T-helper 2 cell treated with Interferon-gamma antibody and Interleukin-4, amounts not matched to agents 5 μg/mL and 100 μg/mL, for 36 hours (primary cell): ENCODE measurements around the gene EDN2.

ENCODE experiments used
- DNase-seq: peaks from one replicate; pipeline ENCODE4 v3.0.0; 2021; ENCODE audit warnings: low spot score
- H3K27ac Mint-ChIP-seq: one replicate; pipeline ENCODE4 v1.8.0; 2021; ENCODE audit warnings: mild to moderate bottlenecking, mixed read lengths
- H3K27me3 Mint-ChIP-seq: one replicate; pipeline ENCODE4 v1.8.0; 2021; ENCODE audit warnings: low read depth, mixed read lengths
- H3K36me3 Mint-ChIP-seq: one replicate; pipeline ENCODE4 v1.8.0; 2021; ENCODE audit warnings: low read depth, mixed read lengths
- H3K4me1 Mint-ChIP-seq: one replicate; pipeline ENCODE4 v1.8.0; 2021; ENCODE audit warnings: low read depth, mixed read lengths
- H3K4me3 Mint-ChIP-seq: one replicate; pipeline ENCODE4 v1.8.0; 2022; ENCODE audit warnings: mild to moderate bottlenecking, moderate library complexity, mixed read lengths
- H3K9me3 Mint-ChIP-seq: one replicate; pipeline ENCODE4 v1.8.0; 2021; ENCODE audit warnings: mixed read lengths

Gene EDN2

DNA sequence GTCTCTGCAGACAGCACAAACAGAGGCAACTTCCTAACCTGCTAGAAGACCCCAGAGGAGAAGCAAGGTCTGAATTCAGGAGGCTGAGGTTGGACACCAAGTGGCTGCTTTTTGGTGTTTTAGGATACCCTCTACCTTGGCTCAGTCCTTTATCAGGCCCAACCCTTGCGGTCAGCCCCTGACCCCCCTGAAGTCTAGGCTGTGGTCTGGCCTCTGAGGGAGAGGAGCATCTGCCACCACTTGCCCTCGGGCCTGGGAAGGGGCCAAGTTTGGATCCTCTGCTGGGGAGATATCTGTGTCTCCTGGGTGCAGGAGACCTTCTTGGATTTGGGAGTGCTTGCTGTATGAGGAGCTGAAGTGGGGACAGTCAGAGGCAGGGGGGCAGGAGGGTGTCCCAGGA, 21.0 kb downstream of the EDN2 start:
- no peak for DNase-seq
- Mint-ChIP-seq H3K4me3 (no peak overlapping the region), H3K27ac (no peak overlapping the region), H3K36me3 (no peaks in the 10 kb centered on the region), H3K27me3 (peaks cover 7% of the 10 kb centered on the region), H3K4me1 (no peaks in the 10 kb centered on the region), H3K9me3 (no peaks in the 10 kb centered on the region)

DNA sequence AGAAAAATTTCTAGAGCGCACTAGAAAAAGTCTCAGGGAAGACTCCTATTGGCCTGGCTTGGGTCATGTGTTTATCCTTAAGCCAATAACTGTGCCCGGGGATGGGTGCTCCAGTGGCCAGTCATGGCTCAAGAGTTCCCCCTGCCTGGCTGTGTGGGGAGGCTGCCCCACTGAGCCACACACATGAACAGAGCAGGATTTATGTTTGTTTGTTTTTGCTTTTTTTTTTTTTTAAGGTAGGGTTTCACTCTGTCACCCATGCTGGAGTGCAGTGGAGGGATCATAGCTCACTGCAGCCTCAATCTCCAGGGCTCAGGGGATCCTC, 21.8 kb downstream of the EDN2 start:
- Mint-ChIP-seq H3K9me3 (no peaks in the 10 kb centered on the region), H3K36me3 (no peaks in the 10 kb centered on the region), H3K27me3 (peaks cover 7% of the 10 kb centered on the region), H3K4me3 (no peak overlapping the region), H3K4me1 (no peaks in the 10 kb centered on the region), H3K27ac (no peak overlapping the region)
- no peak for DNase-seq

DNA sequence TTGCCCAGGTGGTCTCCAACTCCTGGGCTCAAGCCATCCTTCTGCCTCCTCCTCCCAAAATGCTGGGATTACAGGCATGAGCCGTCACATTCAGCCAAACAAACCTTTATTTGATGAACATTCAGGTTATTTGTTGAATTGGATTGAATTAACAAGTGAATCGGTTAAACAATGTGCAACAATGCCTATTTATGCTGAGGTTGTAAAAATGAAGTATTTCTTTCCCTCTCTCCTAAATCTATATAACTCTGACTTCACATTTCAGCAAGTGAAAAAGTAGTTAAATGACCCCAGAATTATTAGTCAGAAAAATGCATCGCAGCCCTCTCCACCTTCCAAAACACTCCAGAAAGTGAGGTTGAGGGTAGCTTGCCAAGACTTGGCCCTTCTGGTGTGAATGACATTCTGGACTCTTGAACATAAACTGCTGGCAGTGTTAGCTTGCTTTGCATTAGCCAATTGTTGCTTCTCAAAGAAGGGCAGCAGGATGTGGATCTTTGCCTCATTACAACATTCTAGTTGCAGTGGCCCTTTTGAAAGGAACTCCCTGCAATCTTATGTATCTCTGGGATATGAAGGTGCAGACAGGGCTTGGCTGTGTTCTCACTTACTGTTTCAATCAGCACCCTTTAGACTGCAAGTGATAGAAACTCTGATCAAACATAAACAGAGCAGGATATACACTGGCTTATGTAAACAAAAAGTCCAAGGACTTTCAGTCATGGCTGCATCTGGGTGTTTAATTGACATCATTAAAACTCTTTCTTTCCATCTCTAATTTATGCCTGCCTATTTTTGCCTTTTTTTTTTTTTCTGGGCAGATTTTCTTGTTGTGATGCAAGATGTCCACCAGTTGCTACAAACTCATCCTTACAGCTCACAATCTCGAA, 22.4 kb downstream of the EDN2 start:
- no peaks in the 10 kb centered on the region for H3K4me1 Mint-ChIP-seq
- H3K27me3 Mint-ChIP-seq = peaks cover 7% of the 10 kb centered on the region
- no peak for DNase-seq
- no peaks in the 10 kb centered on the region for H3K36me3 Mint-ChIP-seq
- no peak overlapping the region for H3K4me3 Mint-ChIP-seq
- no peaks in the 10 kb centered on the region for H3K9me3 Mint-ChIP-seq
- H3K27ac Mint-ChIP-seq = no peak overlapping the region

DNA sequence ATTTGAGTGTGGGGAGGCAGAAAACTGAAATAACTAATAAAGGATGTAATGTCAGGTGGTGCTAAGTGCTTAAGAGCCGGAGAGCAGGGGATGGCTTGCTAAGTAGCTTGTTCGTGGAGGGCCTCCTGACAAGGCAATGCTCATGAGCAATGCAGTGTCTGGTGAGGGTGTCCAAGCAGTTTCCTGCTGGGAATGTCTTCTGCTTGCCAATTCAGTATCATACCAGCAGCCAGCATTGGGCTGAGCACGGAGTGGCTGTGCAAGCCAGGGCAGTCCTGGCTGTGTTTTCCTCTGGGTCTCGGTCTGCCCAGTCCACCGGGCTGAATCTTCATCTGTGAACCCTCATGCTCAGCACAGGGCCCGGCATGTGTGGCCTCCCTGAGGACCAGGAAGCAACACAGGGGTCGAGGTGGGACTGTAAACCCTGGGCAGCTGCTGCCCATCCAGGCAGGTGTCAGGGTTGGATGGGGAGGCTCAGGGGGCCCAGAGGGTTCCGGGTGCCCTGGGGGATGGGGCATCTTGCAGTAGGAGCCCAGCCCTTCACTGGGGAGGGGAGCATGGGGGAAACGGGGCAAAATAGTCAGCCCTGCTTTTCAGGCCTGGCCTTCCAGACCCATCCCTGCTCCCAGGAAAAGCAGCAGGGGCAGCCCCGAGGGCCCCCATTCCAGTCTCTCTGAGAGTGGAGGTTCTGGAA, 27.5 kb downstream of the EDN2 start:
- Mint-ChIP-seq H3K4me3 (no peak overlapping the region), H3K27me3 (peaks cover 5% of the 10 kb centered on the region), H3K36me3 (no peaks in the 10 kb centered on the region), H3K9me3 (no peaks in the 10 kb centered on the region), H3K27ac (no peak overlapping the region), H3K4me1 (no peaks in the 10 kb centered on the region)
- no peak for DNase-seq

DNA sequence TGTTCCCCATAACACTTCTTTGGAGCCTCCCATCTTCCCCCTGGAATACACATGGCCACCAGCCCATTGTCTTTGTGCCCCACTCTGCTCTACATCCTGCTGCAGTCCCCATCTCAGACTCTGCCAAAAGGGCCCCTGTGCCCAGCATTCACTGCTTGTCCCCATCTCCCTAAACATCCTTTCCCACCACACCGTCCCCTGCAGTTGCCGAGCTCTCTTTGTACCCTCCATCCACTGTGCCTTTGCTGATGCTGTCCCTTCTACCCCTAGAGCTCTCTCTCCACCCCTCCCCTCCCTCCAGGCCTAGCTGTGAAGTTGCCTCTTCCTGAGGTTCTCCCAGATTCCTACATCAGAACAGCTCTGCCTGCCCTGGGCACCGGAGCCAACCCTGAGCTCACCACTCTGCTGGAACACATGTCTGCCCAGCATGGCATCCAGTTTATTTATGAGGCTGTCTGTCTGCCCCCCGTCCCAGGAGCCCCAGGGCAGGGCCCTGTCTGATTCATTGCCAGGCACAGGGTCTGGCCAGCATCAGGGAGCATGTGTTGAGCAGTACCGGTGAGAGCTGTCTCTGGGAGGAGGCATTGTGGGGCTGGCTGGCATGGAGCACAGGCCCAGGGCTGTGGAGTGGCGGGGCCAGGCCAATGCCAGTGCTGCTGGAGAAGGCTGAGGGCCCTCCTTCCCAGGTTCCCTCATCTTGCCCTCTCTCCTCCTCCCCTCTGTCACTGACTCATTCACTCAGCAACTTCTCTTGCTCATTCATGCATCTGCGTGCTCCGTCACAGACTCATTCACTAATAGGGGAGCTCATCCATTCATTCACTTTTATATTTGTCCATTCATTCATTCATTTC, 28.8 kb downstream of the EDN2 start:
- H3K36me3 Mint-ChIP-seq = no peaks in the 10 kb centered on the region
- no peaks in the 10 kb centered on the region for H3K9me3 Mint-ChIP-seq
- no peaks in the 10 kb centered on the region for H3K4me1 Mint-ChIP-seq

DNA sequence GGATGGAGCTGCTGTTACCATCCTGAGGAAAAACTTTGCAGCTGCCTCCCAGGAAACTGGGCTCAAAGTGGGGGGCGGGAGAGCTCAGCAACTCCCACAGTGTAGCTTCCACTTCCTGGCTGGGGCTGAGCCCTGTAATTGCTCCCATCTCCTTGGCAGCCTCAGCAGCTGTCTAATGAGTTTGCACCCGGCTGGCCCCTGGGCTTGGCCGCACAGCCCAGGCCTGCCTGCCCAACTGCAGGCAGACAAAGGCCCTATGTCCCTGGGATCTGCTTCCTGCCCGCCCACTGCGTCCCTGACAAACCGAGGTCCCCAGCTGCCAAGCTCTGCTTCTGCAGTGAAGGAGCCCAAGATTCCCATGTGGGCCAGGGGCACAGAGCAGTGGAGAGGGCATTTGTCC, 30.1 kb downstream of the EDN2 start:
- no peaks in the 10 kb centered on the region for H3K36me3 Mint-ChIP-seq
- DNase-seq = no peak
- H3K4me1 Mint-ChIP-seq = no peaks in the 10 kb centered on the region
- H3K9me3 Mint-ChIP-seq = no peaks in the 10 kb centered on the region
- no peak overlapping the region for H3K4me3 Mint-ChIP-seq
- H3K27me3 Mint-ChIP-seq = peaks cover 3% of the 10 kb centered on the region
- H3K27ac Mint-ChIP-seq = no peak overlapping the region

More for the DNA sequence above, 28.8 kb downstream of the EDN2 start:
- H3K27me3 Mint-ChIP-seq = peaks cover 5% of the 10 kb centered on the region
- no peak overlapping the region for H3K4me3 Mint-ChIP-seq
- no peak for DNase-seq
- no peak overlapping the region for H3K27ac Mint-ChIP-seq

DNA sequence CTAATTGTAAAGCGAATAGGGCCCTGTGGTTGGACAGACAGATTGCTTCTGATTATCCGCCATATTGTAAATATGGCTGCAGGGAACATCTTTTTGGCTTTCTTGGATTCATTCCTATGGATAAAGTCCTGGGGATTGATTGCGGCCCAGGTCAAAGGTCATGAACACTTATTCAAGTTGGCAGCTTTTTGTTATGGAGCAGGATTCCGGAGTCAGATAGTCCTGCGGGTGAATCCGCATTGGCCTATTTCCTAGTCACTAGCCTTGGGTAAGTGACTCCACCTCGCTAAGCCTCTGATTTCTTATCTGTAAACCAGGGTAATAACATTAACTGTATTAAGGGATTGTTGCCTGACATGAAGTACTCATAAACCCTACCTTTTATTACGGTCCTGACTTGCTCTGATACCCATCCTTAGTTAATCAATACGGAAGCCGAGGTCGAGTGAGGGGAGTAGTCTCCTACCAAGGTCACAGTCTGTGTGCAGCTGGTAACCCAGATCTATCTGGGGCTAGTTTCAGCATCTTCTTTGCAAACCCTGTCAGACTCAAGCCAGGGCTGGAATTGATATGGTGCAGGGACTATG, 31.7 kb downstream of the EDN2 start:
- no peak for DNase-seq
- Mint-ChIP-seq H3K27me3 (no peaks in the 10 kb centered on the region), H3K27ac (no peak overlapping the region)

DNA sequence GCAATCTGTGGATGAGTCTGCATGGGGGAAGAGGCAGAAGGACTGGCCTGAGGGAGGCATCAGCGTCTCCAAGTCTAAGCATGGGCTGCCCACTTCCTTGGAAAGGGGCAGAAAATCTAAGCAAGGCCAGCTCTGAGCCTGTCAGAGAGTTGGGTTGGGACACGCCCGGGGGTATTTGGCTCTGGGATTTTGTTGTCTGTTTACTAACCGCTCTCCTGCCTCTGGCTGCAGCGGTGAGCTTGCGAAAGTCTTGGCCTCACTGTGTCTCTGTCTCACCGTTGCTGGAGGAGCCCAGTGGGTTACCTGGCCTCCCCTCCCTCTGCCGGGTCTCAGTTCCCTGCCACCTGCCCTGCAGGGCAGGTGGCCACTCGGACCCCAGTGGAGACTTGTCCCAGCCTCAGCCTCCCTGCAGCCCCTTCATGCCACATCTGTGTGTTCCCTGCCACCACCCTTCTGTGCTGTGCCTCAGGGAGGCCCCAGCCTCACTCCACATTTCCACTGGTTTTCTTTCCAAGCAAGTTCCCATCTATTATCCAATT, 33.7 kb downstream of the EDN2 start:
- no peak overlapping the region for H3K4me3 Mint-ChIP-seq
- H3K27me3 Mint-ChIP-seq = no peaks in the 10 kb centered on the region
- H3K36me3 Mint-ChIP-seq = no peaks in the 10 kb centered on the region
- H3K4me1 Mint-ChIP-seq = no peaks in the 10 kb centered on the region
- no peak for DNase-seq
- no peaks in the 10 kb centered on the region for H3K9me3 Mint-ChIP-seq
- H3K27ac Mint-ChIP-seq = no peak overlapping the region

More for the DNA sequence above, 31.7 kb downstream of the EDN2 start:
- Mint-ChIP-seq H3K4me3 (no peak overlapping the region), H3K4me1 (no peaks in the 10 kb centered on the region), H3K9me3 (no peaks in the 10 kb centered on the region), H3K36me3 (no peaks in the 10 kb centered on the region)

DNA sequence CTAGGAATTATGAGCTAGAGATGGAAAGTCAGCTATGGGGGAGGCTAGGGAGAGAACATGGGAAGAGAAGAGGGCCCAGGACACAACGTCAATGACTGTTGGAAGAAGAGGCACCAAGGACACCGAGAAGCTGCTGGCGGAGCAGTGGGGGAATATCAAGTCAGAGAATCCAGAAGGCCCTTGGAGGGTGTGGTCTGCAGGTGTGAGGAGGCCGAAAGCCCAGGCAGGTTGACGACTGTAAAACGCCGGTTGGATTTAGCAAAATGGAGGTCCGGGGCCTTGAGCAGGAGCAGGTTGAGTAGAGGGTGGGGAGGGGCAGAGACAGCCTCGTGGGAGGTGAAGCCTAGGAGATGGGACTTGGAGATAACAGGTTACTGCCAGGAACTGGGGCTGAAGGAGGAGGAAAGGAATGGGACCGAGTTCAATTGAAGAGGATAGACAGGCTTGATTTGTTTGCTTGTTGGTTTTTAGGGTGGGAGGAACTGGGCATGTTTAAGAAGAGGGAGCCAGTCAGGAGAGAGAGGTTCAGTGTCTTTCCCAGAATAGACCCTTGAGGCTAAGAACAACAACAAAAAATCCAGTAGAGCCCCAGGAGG, 35.1 kb downstream of the EDN2 start:
- Mint-ChIP-seq H3K4me3 (no peak overlapping the region), H3K27me3 (no peaks in the 10 kb centered on the region), H3K27ac (no peak overlapping the region), H3K36me3 (no peaks in the 10 kb centered on the region), H3K9me3 (peaks cover 4% of the 10 kb centered on the region), H3K4me1 (no peaks in the 10 kb centered on the region)
- no peak for DNase-seq

DNA sequence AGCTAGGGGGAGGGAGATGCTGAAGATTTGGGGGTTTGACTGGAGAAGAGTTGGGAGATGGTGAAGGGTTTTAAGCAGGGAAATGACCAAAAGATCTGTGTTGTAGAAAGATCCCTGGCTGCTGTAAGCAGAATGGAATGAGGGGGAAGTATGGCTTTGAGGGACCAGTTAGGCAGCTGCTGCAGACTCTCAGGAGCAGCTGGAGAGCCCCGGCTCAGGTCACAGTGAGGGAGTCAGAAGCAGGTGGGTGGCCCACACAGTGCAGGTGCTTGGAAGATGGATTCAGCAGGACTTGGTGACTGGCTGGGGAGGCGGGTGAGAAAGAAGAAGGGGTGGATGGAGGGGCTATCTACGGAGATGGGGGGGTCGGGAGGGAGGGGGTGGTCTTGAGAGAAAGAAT, 35.7 kb downstream of the EDN2 start:
- H3K4me3 Mint-ChIP-seq = no peak overlapping the region
- no peaks in the 10 kb centered on the region for H3K27me3 Mint-ChIP-seq
- no peak for DNase-seq
- peaks cover 6% of the 10 kb centered on the region for H3K9me3 Mint-ChIP-seq
- no peak overlapping the region for H3K27ac Mint-ChIP-seq
- no peaks in the 10 kb centered on the region for H3K36me3 Mint-ChIP-seq
- H3K4me1 Mint-ChIP-seq = no peaks in the 10 kb centered on the region

DNA sequence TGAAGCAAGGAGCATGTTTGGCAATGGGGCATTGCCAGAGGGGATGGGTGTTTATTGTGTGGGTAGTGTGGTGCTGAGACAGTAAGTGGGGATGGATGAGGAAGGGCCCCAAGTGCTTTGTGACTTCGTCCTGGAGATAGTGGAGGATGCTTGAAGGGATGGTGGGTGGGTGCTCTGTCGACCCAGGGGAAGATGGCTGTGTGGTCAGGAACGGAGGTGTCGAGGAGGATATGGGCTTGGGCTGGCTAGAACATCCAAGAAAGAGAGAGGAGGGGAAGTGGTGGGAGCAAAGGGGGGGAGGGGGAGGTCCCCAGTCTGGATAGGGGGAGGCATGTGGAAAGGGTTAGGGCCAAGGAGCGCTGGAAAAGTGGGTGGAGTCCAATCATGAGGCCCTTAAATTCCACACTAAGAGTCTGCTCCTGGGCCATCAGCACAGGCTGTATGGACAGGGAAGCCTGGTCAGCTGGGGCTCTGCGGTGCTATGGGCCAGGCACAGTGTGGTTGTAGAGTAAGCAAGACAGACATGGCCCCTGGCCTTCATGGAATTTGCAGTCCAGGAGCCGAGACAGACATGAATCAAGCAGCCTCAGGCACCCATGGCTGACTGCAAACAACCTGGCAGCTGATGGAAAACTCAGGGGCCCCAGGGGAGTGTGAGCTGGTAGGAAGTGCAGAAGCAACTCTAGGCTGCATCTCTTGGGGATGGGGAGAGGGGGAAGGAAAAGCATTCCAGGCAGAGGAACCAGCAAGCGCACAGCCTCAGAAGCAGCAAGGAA, 36.3 kb downstream of the EDN2 start:
- no peak overlapping the region for H3K4me3 Mint-ChIP-seq
- no peak overlapping the region for H3K27ac Mint-ChIP-seq
- H3K4me1 Mint-ChIP-seq = no peaks in the 10 kb centered on the region
- no peaks in the 10 kb centered on the region for H3K27me3 Mint-ChIP-seq
- H3K36me3 Mint-ChIP-seq = no peaks in the 10 kb centered on the region
- peaks cover 6% of the 10 kb centered on the region for H3K9me3 Mint-ChIP-seq
- no peak for DNase-seq

DNA sequence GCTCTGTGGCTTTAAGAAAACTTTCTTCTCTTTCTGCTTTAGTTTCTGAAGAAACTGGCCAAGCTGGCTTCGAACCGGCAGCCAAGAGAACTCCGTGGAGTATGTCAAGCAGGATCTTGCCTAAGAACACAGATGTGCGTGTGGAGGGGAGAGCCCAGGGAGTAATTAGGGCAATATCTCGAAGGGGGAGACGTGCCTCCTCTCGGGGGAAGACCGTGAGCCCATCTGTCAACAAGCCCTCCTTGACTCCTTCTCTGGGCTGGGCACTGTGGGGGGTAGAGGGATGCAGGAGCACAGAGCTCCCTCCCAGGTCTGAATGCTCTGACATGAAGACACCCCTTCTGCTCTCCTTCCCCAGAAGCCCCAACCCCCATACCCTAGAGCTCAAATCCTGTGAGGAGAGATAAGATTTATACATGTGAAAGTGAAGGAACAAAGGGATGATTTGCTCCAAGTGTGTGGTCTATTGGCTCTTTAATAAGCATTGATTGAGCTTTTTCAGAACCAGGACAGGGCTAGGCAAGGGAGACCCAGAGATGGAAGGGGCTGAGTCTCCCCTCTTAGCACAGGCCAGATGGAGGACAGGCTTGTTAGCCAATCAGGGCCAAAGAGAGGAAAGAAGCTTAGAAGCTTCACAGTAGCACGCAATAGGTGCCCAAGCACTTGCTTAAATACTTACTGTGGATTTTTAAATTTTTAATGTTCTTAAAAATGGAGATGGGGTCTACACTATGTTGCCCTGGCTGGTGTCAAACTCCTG, 37.5 kb downstream of the EDN2 start:
- H3K27ac Mint-ChIP-seq = no peak overlapping the region
- no peaks in the 10 kb centered on the region for H3K4me1 Mint-ChIP-seq
- H3K9me3 Mint-ChIP-seq = peaks cover 6% of the 10 kb centered on the region
- no peak for DNase-seq
- no peak overlapping the region for H3K4me3 Mint-ChIP-seq
- no peaks in the 10 kb centered on the region for H3K36me3 Mint-ChIP-seq
- H3K27me3 Mint-ChIP-seq = no peaks in the 10 kb centered on the region
